Activated naive CD4-positive, alpha-beta T cell treated with anti-CD3 and anti-CD28 coated beads, Interleukin-2, amount 50 U/mL, for 24 hours (primary cell): ENCODE data around the gene COMT.
"Not testable (repeated sequence)": the region's sequence is repeated elsewhere in the genome, so short reads cannot be mapped to it uniquely, and the experiment has no call there.

Experiments used
- H3K27ac Mint-ChIP-seq: one replicate; pipeline ENCODE4 v1.8.0; 2021; ENCODE audit warnings: mild to moderate bottlenecking, mixed read lengths
- H3K27me3 Mint-ChIP-seq: one replicate; pipeline ENCODE4 v1.8.0; 2021; ENCODE audit warnings: mixed read lengths
- H3K36me3 Mint-ChIP-seq: one replicate; pipeline ENCODE4 v1.8.0; 2021; ENCODE audit warnings: mixed read lengths
- H3K4me1 Mint-ChIP-seq: one replicate; pipeline ENCODE4 v1.8.0; 2021; ENCODE audit warnings: mixed read lengths
- H3K4me3 Mint-ChIP-seq: one replicate; pipeline ENCODE4 v1.8.0; 2021; ENCODE audit warnings: mild to moderate bottlenecking, mixed read lengths
- H3K9me3 Mint-ChIP-seq: one replicate; pipeline ENCODE4 v1.8.0; 2021; ENCODE audit warnings: mixed read lengths

Gene COMT

GRCh38 chr22:19904174-19904856 lies 37.3 kb upstream of the COMT start:
- Mint-ChIP-seq H3K36me3 (no peaks in the 10 kb centered on the region), H3K4me1 (no peaks in the 10 kb centered on the region), H3K4me3 (no peak overlapping the region), H3K27ac (no peak overlapping the region), H3K9me3 (no peaks in the 10 kb centered on the region), H3K27me3 (no peaks in the 10 kb centered on the region)

DNA sequence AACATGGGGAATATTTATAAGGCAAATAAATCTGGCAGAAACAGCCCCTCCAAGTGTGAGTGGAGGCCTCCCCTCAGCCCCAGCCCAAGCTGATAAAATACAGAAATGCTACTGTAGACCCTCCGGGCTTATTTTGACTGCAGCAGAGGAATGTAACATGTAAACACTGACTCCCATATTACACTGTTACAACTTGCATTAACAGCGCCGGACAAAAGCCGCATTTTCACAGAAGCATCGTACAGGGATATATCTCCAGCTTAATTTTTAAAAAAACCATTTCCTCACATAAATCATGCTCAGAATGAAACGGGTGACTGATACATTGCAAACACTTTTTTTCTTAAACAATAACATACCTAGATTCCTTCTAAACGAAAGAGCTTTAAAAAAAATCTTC lies 36.6 kb upstream of the COMT start:
- no peak overlapping the region for H3K27ac Mint-ChIP-seq
- H3K9me3 Mint-ChIP-seq: no peaks in the 10 kb centered on the region
- no peaks in the 10 kb centered on the region for H3K36me3 Mint-ChIP-seq
- no peak overlapping the region for H3K4me3 Mint-ChIP-seq
- H3K27me3 Mint-ChIP-seq: no peaks in the 10 kb centered on the region
- H3K4me1 Mint-ChIP-seq: peaks cover 4% of the 10 kb centered on the region

GRCh38 chr22:19905347-19906276 lies 36.0 kb upstream of the COMT start:
- peaks cover 6% of the 10 kb centered on the region for H3K4me1 Mint-ChIP-seq
- no peak overlapping the region for H3K27ac Mint-ChIP-seq
- H3K9me3 Mint-ChIP-seq: no peaks in the 10 kb centered on the region

GRCh38 chr22:19906864-19907263 lies 34.7 kb upstream of the COMT start:
- not testable (repeated sequence) for H3K27ac Mint-ChIP-seq, H3K36me3 Mint-ChIP-seq, H3K4me3 Mint-ChIP-seq, H3K4me1 Mint-ChIP-seq, H3K9me3 Mint-ChIP-seq, H3K27me3 Mint-ChIP-seq

More at GRCh38 chr22:19905347-19906276, 36.0 kb upstream of the COMT start:
- Mint-ChIP-seq H3K27me3 (no peaks in the 10 kb centered on the region), H3K4me3 (no peak overlapping the region), H3K36me3 (no peaks in the 10 kb centered on the region)

- H3K36me3 Mint-ChIP-seq, H3K27me3 Mint-ChIP-seq, H3K4me1 Mint-ChIP-seq, H3K4me3 Mint-ChIP-seq, H3K27ac Mint-ChIP-seq, H3K9me3 Mint-ChIP-seq: not testable (repeated sequence)
Measured at GRCh38 chr22:19907902-19908301, 33.7 kb upstream of the COMT start.

DNA sequence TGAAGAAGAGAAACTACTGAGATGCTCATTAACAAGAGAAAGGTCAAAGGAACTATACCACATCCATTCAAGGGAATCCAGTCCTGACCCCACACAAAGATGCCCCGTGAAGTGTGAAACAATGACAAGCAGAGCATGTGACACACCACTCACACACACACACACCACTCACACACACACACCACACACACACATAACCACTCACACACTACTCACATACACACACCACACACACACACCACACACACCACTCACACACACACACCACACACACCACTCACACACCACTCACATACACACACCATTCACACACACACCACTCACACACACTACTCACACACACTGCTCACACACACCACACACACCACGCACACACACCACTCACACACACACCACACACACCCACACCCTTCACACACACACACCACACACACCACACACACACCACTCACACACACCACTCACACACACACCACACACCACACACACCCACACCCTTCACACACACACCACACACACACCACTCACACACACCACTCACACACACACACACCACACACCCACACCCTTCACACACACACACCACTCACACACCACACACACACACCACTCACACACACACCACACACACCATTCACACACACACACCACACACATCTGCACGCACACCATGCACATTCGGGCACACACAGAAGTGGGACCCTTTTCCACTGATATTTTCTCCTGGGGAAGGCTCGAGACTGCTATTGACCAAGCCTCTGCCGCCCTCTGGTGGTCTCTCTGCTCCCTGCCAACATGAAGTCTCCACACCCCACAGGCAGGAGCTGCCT lies 32.0 kb upstream of the COMT start:
- peaks cover 14% of the 10 kb centered on the region for H3K36me3 Mint-ChIP-seq
- no peaks in the 10 kb centered on the region for H3K9me3 Mint-ChIP-seq
- peak overlapping the region; percentile 73 for H3K27ac Mint-ChIP-seq
- peaks cover 6% of the 10 kb centered on the region for H3K4me1 Mint-ChIP-seq
- no peaks in the 10 kb centered on the region for H3K27me3 Mint-ChIP-seq
- H3K4me3 Mint-ChIP-seq: no peak overlapping the region

GRCh38 chr22:19910180-19910744 lies 31.3 kb upstream of the COMT start:
- no peak overlapping the region for H3K27ac Mint-ChIP-seq
- no peaks in the 10 kb centered on the region for H3K27me3 Mint-ChIP-seq

DNA sequence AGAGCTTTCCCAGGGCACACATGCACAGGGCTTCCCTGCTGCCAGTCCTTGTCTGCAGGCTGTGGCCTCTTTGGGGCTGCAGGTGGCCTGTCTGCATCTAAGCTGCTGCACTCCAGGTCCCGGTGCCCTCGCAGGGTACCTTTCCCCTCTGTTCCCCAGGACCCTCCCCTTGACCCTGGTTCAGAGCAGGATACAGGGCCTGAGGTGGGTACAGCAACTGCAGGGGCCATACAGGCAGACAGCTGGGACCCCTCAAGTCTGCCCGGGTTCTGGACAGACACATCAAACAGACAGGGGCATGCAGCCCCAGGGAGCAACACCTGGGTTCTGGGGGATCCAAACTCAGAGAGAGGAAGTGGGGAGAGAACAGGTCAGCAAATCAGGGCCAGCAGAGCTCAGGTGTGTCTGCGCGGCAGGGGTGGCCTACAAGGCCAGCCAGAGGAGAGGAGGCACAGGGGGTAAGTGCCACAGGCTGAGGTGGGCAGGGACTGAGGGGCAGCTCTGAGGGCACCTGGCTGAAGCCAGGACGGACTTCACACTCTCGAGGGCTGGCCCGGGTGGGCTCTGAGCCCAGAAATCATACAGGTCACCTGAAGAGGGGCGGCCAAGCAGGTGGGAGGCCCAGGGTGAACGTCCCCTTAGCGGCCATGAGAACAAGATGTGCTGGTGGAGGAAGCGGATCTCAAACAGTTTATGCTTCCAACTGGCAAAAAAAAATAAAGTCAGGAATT lies 29.9 kb upstream of the COMT start:
- Mint-ChIP-seq H3K9me3 (no peaks in the 10 kb centered on the region), H3K4me1 (peaks cover 6% of the 10 kb centered on the region), H3K27ac (no peak overlapping the region), H3K27me3 (no peaks in the 10 kb centered on the region), H3K4me3 (no peak overlapping the region), H3K36me3 (peaks cover 25% of the 10 kb centered on the region)

More at GRCh38 chr22:19910180-19910744, 31.3 kb upstream of the COMT start:
- Mint-ChIP-seq H3K36me3 (peaks cover 20% of the 10 kb centered on the region), H3K4me1 (peaks cover 6% of the 10 kb centered on the region), H3K4me3 (no peak overlapping the region), H3K9me3 (no peaks in the 10 kb centered on the region)

DNA sequence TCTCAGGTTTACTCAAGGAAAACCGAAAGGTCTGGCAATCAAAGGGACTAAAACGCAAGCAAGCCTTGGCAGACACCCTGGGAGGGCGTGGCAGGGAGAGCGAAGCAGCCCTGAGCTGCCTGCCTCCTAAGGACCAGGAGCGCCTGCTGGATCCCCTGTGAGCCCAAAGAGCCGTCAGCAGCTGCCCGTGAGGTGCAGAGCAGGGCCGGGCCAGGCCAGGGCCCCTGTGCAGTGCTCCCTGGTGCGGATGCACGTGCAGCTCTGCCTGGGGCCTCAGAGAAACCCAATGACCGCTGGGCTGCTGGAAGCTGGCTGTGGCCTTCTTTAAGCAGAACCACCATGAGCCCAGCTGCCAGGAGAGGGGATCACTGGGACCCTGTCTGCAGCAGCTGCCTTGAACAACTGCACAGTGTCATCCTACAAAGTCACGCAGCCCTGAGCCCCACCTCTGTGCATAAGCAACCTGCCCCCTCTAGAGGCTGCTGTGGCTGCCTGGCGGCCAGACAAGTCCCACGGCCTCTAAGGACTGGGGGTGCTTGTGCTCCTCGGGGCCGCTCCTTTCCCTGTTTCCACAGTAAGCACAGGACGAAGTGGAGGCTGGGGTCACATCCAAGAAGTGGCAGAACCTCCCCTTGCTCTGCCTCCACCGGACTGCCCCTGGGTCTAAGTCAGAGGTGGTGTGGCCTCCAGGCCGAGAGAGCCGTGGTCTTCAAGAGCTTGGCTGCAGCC lies 29.1 kb upstream of the COMT start:
- H3K27me3 Mint-ChIP-seq: no peaks in the 10 kb centered on the region
- peaks cover 25% of the 10 kb centered on the region for H3K36me3 Mint-ChIP-seq
- H3K4me1 Mint-ChIP-seq: peaks cover 6% of the 10 kb centered on the region
- no peak overlapping the region for H3K27ac Mint-ChIP-seq
- no peak overlapping the region for H3K4me3 Mint-ChIP-seq
- no peaks in the 10 kb centered on the region for H3K9me3 Mint-ChIP-seq

DNA sequence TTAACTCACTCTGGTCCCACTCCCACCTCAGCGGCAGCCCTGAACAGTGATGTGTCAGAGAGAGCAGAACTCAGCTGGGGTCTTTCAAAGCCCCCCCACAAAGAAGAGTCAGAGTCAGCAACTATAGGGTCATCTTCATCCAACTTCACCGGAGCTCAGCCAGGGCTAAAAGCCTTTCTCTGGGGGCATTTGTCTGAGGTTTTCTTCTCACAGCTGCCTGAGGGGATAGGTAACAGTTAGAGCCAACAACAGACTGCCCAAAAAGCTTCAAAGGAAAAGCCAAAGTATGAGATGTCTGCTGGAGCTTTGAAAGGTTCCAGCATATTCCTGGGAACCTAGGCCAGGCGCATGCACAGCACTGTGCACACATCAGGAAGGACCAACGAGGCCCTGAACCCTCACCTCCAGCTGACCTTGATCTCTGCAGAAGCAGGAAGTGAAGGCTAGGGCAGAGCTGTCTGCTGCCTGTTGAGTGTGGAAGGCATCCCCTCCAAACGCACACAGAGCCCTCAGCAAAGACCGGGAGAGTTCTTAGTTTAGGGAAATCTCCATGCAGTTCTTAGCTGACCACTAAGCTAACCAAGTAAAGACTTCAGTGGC lies 28.1 kb upstream of the COMT start:
- Mint-ChIP-seq H3K27ac (peak overlapping the region; percentile 17), H3K36me3 (peaks cover 25% of the 10 kb centered on the region), H3K4me3 (no peak overlapping the region), H3K27me3 (no peaks in the 10 kb centered on the region), H3K9me3 (no peaks in the 10 kb centered on the region), H3K4me1 (peaks cover 6% of the 10 kb centered on the region)

DNA sequence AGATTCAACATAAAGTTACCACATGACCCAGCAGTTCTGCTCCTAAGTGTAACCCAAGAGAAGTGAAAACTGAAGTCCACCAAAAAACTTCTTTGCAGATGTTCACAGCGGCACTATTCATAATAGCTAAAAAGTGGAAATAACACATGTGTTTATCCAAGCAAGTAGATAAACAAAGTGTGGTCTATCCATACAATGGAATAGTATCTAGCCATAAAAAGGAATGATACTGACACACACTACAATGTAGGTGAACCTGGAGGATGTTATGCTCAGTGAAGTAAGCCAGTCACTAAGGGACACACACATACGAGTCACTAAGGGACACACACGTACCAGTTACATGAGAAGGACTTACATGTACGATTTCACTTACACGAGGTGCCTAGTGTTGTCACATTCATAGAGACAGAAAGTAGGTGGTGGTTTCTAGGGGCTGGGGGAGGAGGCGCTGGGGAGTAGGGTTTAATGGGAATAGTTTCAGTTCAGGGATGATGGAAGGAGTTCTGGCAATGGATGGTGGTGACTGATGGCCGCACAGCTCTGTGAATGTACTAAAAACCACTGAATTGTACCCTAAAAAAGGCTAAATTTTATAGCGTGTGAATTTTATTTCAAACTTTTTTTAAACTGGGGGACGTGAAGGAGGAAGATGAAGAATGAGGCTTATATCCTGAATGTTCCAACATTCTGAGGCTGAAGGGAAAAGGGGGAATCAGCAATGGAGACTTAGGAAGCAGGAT lies 27.2 kb upstream of the COMT start:
- H3K4me1 Mint-ChIP-seq: peaks cover 6% of the 10 kb centered on the region
- no peak overlapping the region for H3K4me3 Mint-ChIP-seq
- H3K36me3 Mint-ChIP-seq: peaks cover 25% of the 10 kb centered on the region
- no peaks in the 10 kb centered on the region for H3K27me3 Mint-ChIP-seq
- no peak overlapping the region for H3K27ac Mint-ChIP-seq
- H3K9me3 Mint-ChIP-seq: no peaks in the 10 kb centered on the region

- Mint-ChIP-seq H3K27ac (no peak overlapping the region), H3K4me3 (no peak overlapping the region), H3K9me3 (no peaks in the 10 kb centered on the region), H3K27me3 (no peaks in the 10 kb centered on the region), H3K4me1 (no peaks in the 10 kb centered on the region), H3K36me3 (peaks cover 25% of the 10 kb centered on the region)
Measured at GRCh38 chr22:19915287-19915954, 26.2 kb upstream of the COMT start.

DNA sequence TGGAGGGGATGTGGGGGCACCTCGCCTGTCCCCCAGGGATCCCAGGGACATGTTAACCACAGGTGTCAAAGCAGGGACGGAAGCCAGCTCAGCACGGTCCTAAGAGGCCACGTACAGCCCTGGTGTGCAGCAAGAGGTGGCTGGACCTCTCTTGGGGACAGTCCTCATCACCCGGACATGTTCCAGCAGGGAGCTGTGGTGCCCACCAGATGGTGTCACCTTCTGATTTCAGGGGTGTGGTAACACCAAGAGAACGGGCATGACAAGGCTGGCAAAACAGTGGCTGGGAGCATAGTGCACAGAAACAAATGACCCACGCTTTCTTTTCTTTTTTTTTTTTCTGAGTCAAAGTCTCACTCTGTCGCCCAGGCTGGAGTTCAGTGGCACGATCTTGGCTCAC lies 25.6 kb upstream of the COMT start:
- Mint-ChIP-seq H3K4me3 (no peak overlapping the region), H3K36me3 (peaks cover 25% of the 10 kb centered on the region), H3K9me3 (no peaks in the 10 kb centered on the region), H3K27me3 (no peaks in the 10 kb centered on the region), H3K27ac (no peak overlapping the region), H3K4me1 (no peaks in the 10 kb centered on the region)
